GM23338 (cell line): ENCODE measurements around the gene ADPRHL1. TPM values are rescaled to one million over a fixed set of nuclear protein-coding genes. Genes with fewer than 3 reads are reported as not detected.
"Not testable (repeated sequence)": the region's sequence is repeated elsewhere in the genome, so short reads cannot be mapped to it uniquely, and the experiment has no call there.

Experiments used
- ATAC-seq: fragments of 200-7000 bp; cut with Tn5 transposase; 3 replicates; pipeline ENCODE4 v1.9.1; 2020
- DNase-seq: peaks from one replicate; pipeline ENCODE4 v3.0.0-alpha.2; 2015; ENCODE audit warnings: low spot score
- H2AFZ ChIP-seq: fragments of 200-600 bp; sonication (generic); 2 replicates; pipeline ENCODE4 v1.8.0; 2016; ENCODE audit warnings: antibody characterized with exemption, mild to moderate bottlenecking, moderate library complexity
- H3F3A ChIP-seq: fragments of 200-600 bp; sonication (generic); replicated peaks from 2 replicates; pipeline ENCODE4 v1.8.0; 2017; ENCODE audit warnings: antibody characterized with exemption, mixed run types, low read depth
- H3K27ac ChIP-seq: fragments of 200-600 bp; sonication (generic); 2 replicates; pipeline ENCODE4 v1.6.1; 2016; ENCODE audit warnings: low read depth
- H3K27me3 ChIP-seq: fragments of 200-600 bp; sonication (generic); 2 replicates; pipeline ENCODE4 v1.8.0; 2016; ENCODE audit warnings: mild to moderate bottlenecking, mixed run types, moderate library complexity; ENCODE audit not compliant: insufficient read depth
- H3K36me3 ChIP-seq: fragments of 200-600 bp; sonication (generic); 2 replicates; pipeline ENCODE4 v1.8.0; 2016; ENCODE audit warnings: mild to moderate bottlenecking; ENCODE audit not compliant: insufficient read depth
- H3K4me1 ChIP-seq: fragments of 200-600 bp; sonication (generic); 2 replicates; pipeline ENCODE4 v1.8.0; 2016; ENCODE audit warnings: mild to moderate bottlenecking, moderate library complexity; ENCODE audit not compliant: insufficient read depth
- H3K4me2 ChIP-seq: fragments of 200-600 bp; sonication (generic); 2 replicates; pipeline ENCODE4 v1.7.1; 2017; ENCODE audit warnings: mixed run types
- H3K4me3 ChIP-seq: fragments of 200-600 bp; sonication (generic); 2 replicates; pipeline ENCODE4 v1.6.1; 2016; ENCODE audit warnings: mixed run types
- H3K79me2 ChIP-seq: fragments of 200-600 bp; sonication (generic); replicated peaks from 2 replicates; pipeline ENCODE4 v1.8.0; 2017; ENCODE audit warnings: mild to moderate bottlenecking; ENCODE audit not compliant: insufficient read depth
- H3K9me2 ChIP-seq: fragments of 200-600 bp; sonication (generic); 2 replicates; pipeline ENCODE4 v1.8.0; 2017; ENCODE audit not compliant: insufficient read depth
- H4K20me1 ChIP-seq: fragments of 200-600 bp; sonication (generic); replicated peaks from 2 replicates; pipeline ENCODE4 v1.8.0; 2017; ENCODE audit warnings: mild to moderate bottlenecking; ENCODE audit not compliant: insufficient read depth
- H3K27ac Mint-ChIP-seq: 2 replicates; pipeline ENCODE4 v1.8.0; 2020; ENCODE audit warnings: inconsistent platforms, mild to moderate bottlenecking, moderate library complexity, mixed read lengths
- H3K27me3 Mint-ChIP-seq: 3 replicates; pipeline ENCODE4 v1.8.0; 2022; ENCODE audit warnings: low read depth, mild to moderate bottlenecking, moderate library complexity, mixed read lengths, inconsistent platforms; ENCODE audit not compliant: insufficient read depth, poor library complexity
- H3K36me3 Mint-ChIP-seq: 3 replicates; pipeline ENCODE4 v1.8.0; 2021; ENCODE audit warnings: low read depth, mild to moderate bottlenecking, inconsistent platforms, moderate library complexity, mixed read lengths
- H3K4me1 Mint-ChIP-seq: 3 replicates; pipeline ENCODE4 v1.8.0; 2020; ENCODE audit warnings: mild to moderate bottlenecking, inconsistent platforms, mixed read lengths
- H3K4me3 Mint-ChIP-seq: 3 replicates; pipeline ENCODE4 v1.8.0; 2021; ENCODE audit warnings: moderate library complexity, mild to moderate bottlenecking, inconsistent platforms, mixed read lengths
- H3K9me3 Mint-ChIP-seq: 3 replicates; pipeline ENCODE4 v1.8.0; 2020; ENCODE audit warnings: moderate library complexity, mild to moderate bottlenecking, inconsistent platforms, mixed read lengths
- CREB1 ChIP-seq: fragments of 250-450 bp; sonication (Bioruptor Pico); IDR thresholded peaks from 2 replicates; pipeline ENCODE4 v1.5.0; 2020; ENCODE audit warnings: low read depth, mild to moderate bottlenecking, moderate library complexity
- CTCF ChIP-seq, 2 experiments: fragments of 200-600 bp in 1 of 2; sonication (generic) in 1 of 2; conservative IDR thresholded peaks; 2 replicates each; pipeline versions ENCODE4 v1.5.1 to v1.6.1; 2016 to 2017; ENCODE audit warnings: antibody characterized with exemption in 2 of 2, low read depth in 2 of 2, mild to moderate bottlenecking in 2 of 2, moderate library complexity in 1 of 2
- EZH2 ChIP-seq: fragments of 200-600 bp; sonication (generic); IDR thresholded peaks from one replicate; pipeline ENCODE4 v1.8.0; 2017; ENCODE audit warnings: antibody characterized with exemption, mild to moderate bottlenecking, low read depth; ENCODE audit not compliant: unreplicated experiment
- EZH2phosphoT487 ChIP-seq: fragments of 200-600 bp; sonication (generic); IDR thresholded peaks from one replicate; pipeline ENCODE4 v1.8.1; 2018; ENCODE audit warnings: antibody characterized with exemption; ENCODE audit not compliant: unreplicated experiment
- JUNB ChIP-seq: IDR thresholded peaks from one replicate; pipeline ENCODE4 v1.6.1; 2016; ENCODE audit warnings: antibody characterized with exemption; ENCODE audit not compliant: unreplicated experiment
- NANOG ChIP-seq: IDR thresholded peaks from 2 replicates; pipeline ENCODE4 v1.6.1; 2016; ENCODE audit warnings: antibody characterized with exemption, borderline replicate concordance
- POLR2AphosphoS5 ChIP-seq: IDR thresholded peaks from 2 replicates; pipeline ENCODE4 v1.6.1; 2016; ENCODE audit warnings: antibody characterized with exemption, low read depth
- STAT1 ChIP-seq: IDR thresholded peaks from one replicate; pipeline ENCODE4 v1.6.1; 2016; ENCODE audit warnings: antibody characterized with exemption; ENCODE audit not compliant: unreplicated experiment
- ZNF114 ChIP-seq: fragments of 250-450 bp; sonication (Bioruptor Pico); IDR thresholded peaks from 2 replicates; pipeline ENCODE4 v1.5.0; 2020; ENCODE audit warnings: mild to moderate bottlenecking, moderate library complexity
- ZNF331 ChIP-seq: fragments of 250-450 bp; sonication (Bioruptor Pico); IDR thresholded peaks from 2 replicates; pipeline ENCODE4 v1.5.0; 2020; ENCODE audit warnings: low read depth, mild to moderate bottlenecking, moderate library complexity
- polyA plus RNA-seq: library from polyadenylated mRNA; unstranded; fragments of >200 nt; fragmentation: Nextera tagmentation; extraction: Ambion mirVana; gene quantifications from 2 replicates; pipeline ENCODE4 v1.2.1, GENCODE V29; 2016
- total RNA-seq: library from RNA; depleted of rRNA; stranded (reverse); fragments of >200 nt; shearing (Covaris generic); gene quantifications from 2 replicates; pipeline ENCODE4 v1.2.3, GENCODE V29; 2014
- TF ChIP-seq, protein P1 (sequence below): IDR thresholded peaks from 2 replicates; pipeline ENCODE4 v1.6.1; 2016; ENCODE audit warnings: antibody characterized with exemption
- TF ChIP-seq, protein P2 (sequence below): IDR thresholded peaks from one replicate; pipeline ENCODE4 v1.6.1; 2018; ENCODE audit warnings: antibody characterized with exemption; ENCODE audit not compliant: unreplicated experiment

Gene ADPRHL1
- total and polyA plus RNA-seq, 2 experiments from 2014 or later = 0.80 to 1.0 TPM

DNA sequence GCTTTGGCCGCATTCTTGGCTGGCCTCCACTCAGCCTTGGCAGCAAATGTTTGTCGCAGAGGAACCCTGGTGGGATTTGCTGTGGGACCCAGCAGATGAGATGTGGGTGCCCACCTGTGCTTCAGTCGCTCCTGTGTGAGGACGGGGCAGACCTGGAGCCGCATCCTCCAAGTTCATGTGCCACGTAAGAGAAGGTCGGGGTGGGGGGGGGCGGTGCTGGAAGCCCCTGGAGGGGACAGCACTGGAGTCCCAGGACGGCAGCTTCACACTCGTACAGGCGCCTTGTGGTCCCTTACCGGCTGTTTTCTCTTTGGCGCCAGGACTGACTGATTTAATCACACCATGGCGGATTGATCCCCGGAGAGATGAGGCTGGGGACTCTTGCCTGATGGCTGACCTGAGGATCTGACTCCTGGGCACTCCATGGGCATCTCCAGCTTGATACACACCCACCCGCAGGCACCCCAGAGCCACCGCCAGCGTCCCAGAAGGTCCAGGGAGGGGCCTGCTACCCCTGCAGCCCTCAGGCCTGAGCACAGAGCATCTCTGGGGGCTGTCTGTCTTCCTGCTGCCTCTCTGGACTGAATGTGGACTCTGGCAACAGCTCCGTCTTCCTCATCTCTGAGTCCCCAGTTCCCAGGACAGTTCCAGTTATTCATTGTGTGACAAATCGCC lies 79.3 kb downstream of the ADPRHL1 start:
- H3K79me2 ChIP-seq = no peaks in the 10 kb centered on the region
- H3K27me3 ChIP-seq = no peaks in the 10 kb centered on the region
- no peaks in the 10 kb centered on the region for H3K36me3 ChIP-seq
- Mint-ChIP-seq H3K27me3 (peaks cover 27% of the 10 kb centered on the region), H3K36me3 (peaks cover 19% of the 10 kb centered on the region), H3K4me3 (no peak overlapping the region), H3K27ac (no peak overlapping the region), H3K4me1 (peaks cover 24% of the 10 kb centered on the region), H3K9me3 (peaks cover 28% of the 10 kb centered on the region)
- peaks cover 16% of the 10 kb centered on the region for H3K4me1 ChIP-seq
- peak overlapping the region; percentile 56; the same call in 1 of the 2 replicates for H2AFZ ChIP-seq
- peaks cover 21% of the 10 kb centered on the region for H3F3A ChIP-seq
- H3K4me3 ChIP-seq = no peak overlapping the region
- ATAC-seq (no peak), DNase-seq (no peak)
- TF ChIP-seq ZNF331 = no peak
- no peaks in the 10 kb centered on the region for H4K20me1 ChIP-seq
- H3K4me2 ChIP-seq = no peak overlapping the region
- peaks cover 9% of the 10 kb centered on the region for H3K9me2 ChIP-seq
- H3K27ac ChIP-seq = no peak overlapping the region

DNA sequence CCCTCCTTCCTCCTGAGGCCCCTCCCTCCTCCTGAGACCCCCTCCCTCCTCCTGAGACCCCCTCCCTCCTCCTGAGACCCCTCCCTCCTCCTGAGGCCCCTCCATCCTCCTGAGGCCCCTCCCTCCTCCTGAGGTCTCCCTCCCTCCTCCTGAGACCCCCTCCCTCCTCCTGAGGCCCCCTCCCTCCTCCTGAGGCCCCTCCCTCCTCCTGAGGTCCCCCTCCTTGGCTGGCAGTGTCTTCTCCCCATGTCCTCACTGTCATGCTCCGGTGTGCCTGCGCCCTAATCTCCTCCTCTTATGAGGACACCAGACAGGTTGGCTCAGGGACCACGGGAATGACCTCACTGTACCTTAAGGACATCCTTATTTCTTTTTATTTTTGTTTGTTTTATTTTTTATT lies 81.6 kb downstream of the ADPRHL1 start:
- peaks cover 22% of the 10 kb centered on the region for H3K27me3 Mint-ChIP-seq
- H3K79me2 ChIP-seq, H3K9me2 ChIP-seq, H3K4me3 ChIP-seq, H3K36me3 Mint-ChIP-seq, H3K36me3 ChIP-seq, H3K27me3 ChIP-seq, H3K27ac Mint-ChIP-seq, H4K20me1 ChIP-seq, H2AFZ ChIP-seq, H3K4me2 ChIP-seq, H3K27ac ChIP-seq, H3K4me3 Mint-ChIP-seq, DNase-seq, ATAC-seq, H3K9me3 Mint-ChIP-seq: not testable (repeated sequence)
- Histone ChIP-seq H3K4me1 (peaks cover 16% of the 10 kb centered on the region), H3F3A (peaks cover 15% of the 10 kb centered on the region)
- H3K4me1 Mint-ChIP-seq = peaks cover 28% of the 10 kb centered on the region

GRCh38 chr13:113371061-113371460 lies 82.2 kb downstream of the ADPRHL1 start:
- H3K36me3 Mint-ChIP-seq = no peaks in the 10 kb centered on the region
- Histone ChIP-seq H3F3A (peaks cover 12% of the 10 kb centered on the region), H4K20me1 (no peaks in the 10 kb centered on the region), H3K79me2 (no peaks in the 10 kb centered on the region), H3K4me3 (no peak overlapping the region), H3K4me1 (peaks cover 11% of the 10 kb centered on the region), H3K4me2 (no peak overlapping the region), H3K27me3 (no peaks in the 10 kb centered on the region), H3K36me3 (no peaks in the 10 kb centered on the region), H3K9me2 (no peaks in the 10 kb centered on the region), H3K27ac (no peak overlapping the region), H2AFZ (no peak overlapping the region)
- H3K9me3 Mint-ChIP-seq = peaks cover 7% of the 10 kb centered on the region
- H3K27ac Mint-ChIP-seq = no peak overlapping the region
- H3K27me3 Mint-ChIP-seq = peaks cover 22% of the 10 kb centered on the region
- no peak overlapping the region for H3K4me3 Mint-ChIP-seq
- DNase-seq (no peak), ATAC-seq (no peak)
- peaks cover 22% of the 10 kb centered on the region for H3K4me1 Mint-ChIP-seq
- TF ChIP-seq JUNB (no peak), STAT1 (no peak), ZNF114 (no peak), ZNF331 (no peak), EZH2 (no peak), EZH2phosphoT487 (no peak), NANOG (no peak), CREB1 (CRISPR knock-in tag) (no peak), CTCF (conservative IDR thresholded peaks at IDR 0.05; ENCODE audit: low read depth in 2 of 2) (no peak), POLR2AphosphoS5 (no peak)
- TF ChIP-seq, protein P1, sequence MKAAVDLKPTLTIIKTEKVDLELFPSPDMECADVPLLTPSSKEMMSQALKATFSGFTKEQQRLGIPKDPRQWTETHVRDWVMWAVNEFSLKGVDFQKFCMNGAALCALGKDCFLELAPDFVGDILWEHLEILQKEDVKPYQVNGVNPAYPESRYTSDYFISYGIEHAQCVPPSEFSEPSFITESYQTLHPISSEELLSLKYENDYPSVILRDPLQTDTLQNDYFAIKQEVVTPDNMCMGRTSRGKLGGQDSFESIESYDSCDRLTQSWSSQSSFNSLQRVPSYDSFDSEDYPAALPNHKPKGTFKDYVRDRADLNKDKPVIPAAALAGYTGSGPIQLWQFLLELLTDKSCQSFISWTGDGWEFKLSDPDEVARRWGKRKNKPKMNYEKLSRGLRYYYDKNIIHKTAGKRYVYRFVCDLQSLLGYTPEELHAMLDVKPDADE = no peak
- TF ChIP-seq, protein P2, sequence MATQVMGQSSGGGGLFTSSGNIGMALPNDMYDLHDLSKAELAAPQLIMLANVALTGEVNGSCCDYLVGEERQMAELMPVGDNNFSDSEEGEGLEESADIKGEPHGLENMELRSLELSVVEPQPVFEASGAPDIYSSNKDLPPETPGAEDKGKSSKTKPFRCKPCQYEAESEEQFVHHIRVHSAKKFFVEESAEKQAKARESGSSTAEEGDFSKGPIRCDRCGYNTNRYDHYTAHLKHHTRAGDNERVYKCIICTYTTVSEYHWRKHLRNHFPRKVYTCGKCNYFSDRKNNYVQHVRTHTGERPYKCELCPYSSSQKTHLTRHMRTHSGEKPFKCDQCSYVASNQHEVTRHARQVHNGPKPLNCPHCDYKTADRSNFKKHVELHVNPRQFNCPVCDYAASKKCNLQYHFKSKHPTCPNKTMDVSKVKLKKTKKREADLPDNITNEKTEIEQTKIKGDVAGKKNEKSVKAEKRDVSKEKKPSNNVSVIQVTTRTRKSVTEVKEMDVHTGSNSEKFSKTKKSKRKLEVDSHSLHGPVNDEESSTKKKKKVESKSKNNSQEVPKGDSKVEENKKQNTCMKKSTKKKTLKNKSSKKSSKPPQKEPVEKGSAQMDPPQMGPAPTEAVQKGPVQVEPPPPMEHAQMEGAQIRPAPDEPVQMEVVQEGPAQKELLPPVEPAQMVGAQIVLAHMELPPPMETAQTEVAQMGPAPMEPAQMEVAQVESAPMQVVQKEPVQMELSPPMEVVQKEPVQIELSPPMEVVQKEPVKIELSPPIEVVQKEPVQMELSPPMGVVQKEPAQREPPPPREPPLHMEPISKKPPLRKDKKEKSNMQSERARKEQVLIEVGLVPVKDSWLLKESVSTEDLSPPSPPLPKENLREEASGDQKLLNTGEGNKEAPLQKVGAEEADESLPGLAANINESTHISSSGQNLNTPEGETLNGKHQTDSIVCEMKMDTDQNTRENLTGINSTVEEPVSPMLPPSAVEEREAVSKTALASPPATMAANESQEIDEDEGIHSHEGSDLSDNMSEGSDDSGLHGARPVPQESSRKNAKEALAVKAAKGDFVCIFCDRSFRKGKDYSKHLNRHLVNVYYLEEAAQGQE = no peak
